GM12878 (cell line): Measurements from ENCODE around the gene FKBP3. TPM values are rescaled to one million over a fixed set of nuclear protein-coding genes. Genes with fewer than 3 reads are reported as not detected.
A peak's percentile ranks its signal among the peaks of the same experiment; 100 is the strongest.

Experiments used
- CUX1 ChIP-seq: IDR thresholded peaks from 2 replicates; pipeline ENCODE4 v1.6.1; 2012; ENCODE audit warnings: improper control_type of control experiment, low read depth, low read length; ENCODE audit not compliant: insufficient replicate concordance
- EGR1 ChIP-seq, 2 experiments: IDR thresholded peaks; 1 replicate in 1 of 2; 2 replicates in 1 of 2; pipeline ENCODE4 v1.6.1; 2011 to 2012; ENCODE audit warnings: low read depth in 2 of 2, low read length in 2 of 2, borderline replicate concordance in 1 of 2, mild to moderate bottlenecking in 1 of 2, moderate library complexity in 1 of 2
- EP300 ChIP-seq, 2 experiments: fragments of 150-350 bp in 1 of 2; IDR thresholded peaks; 2 replicates each; pipeline ENCODE4 v1.6.1; 2011 to 2012; ENCODE audit warnings: low read depth in 2 of 2, low read length in 2 of 2, borderline replicate concordance in 1 of 2, improper control_type of control experiment in 1 of 2, inconsistent platforms in 1 of 2; ENCODE audit not compliant: control insufficient read depth in 1 of 2
- KLF5 ChIP-seq: fragments of 450-650 bp; IDR thresholded peaks from 2 replicates; pipeline ENCODE4 v1.6.1; 2014; ENCODE audit warnings: mild to moderate bottlenecking; ENCODE audit not compliant: partially characterized antibody
- MYB ChIP-seq: fragments of 150-350 bp; IDR thresholded peaks from 2 replicates; pipeline ENCODE4 v1.6.1; 2014; ENCODE audit warnings: mild to moderate bottlenecking, low read depth, low read length, borderline replicate concordance
- NR2F1 ChIP-seq: fragments of 450-650 bp; conservative IDR thresholded peaks from 2 replicates; pipeline ENCODE4 v1.6.1; 2017; ENCODE audit warnings: mild to moderate bottlenecking
- PBX3 ChIP-seq: IDR thresholded peaks from 2 replicates; pipeline ENCODE4 v1.6.1; 2011; ENCODE audit warnings: mild to moderate bottlenecking, low read depth, low read length, moderate library complexity; ENCODE audit not compliant: insufficient replicate concordance
- RB1 ChIP-seq: fragments of 450-650 bp; formaldehyde crosslinking; IDR thresholded peaks from 2 replicates; pipeline ENCODE4 v1.6.1; 2017; ENCODE audit warnings: mild to moderate bottlenecking, borderline replicate concordance
- RELB ChIP-seq: fragments of 450-650 bp; IDR thresholded peaks from 2 replicates; pipeline ENCODE4 v1.6.1; 2017; ENCODE audit warnings: low read depth, mild to moderate bottlenecking, moderate library complexity
- SPI1 ChIP-seq: IDR thresholded peaks from 2 replicates; pipeline ENCODE4 v1.6.1; 2011; ENCODE audit warnings: low read depth, mild to moderate bottlenecking, low read length, moderate library complexity, borderline replicate concordance; ENCODE audit not compliant: insufficient read depth
- WRNIP1 ChIP-seq: IDR thresholded peaks from 2 replicates; pipeline ENCODE4 v1.6.1; 2011; ENCODE audit warnings: low read depth, low read length, improper control_type of control experiment, borderline replicate concordance
- ZBTB40 ChIP-seq: fragments of 450-650 bp; IDR thresholded peaks from 2 replicates; pipeline ENCODE4 v1.6.1; 2016; ENCODE audit warnings: mild to moderate bottlenecking, moderate library complexity, borderline replicate concordance
- ZNF274 ChIP-seq: IDR thresholded peaks from one replicate; pipeline ENCODE4 v1.8.0; 2011; ENCODE audit not compliant: insufficient read length, insufficient read depth
- polyA plus RNA-seq, 11 experiments: library from polyadenylated mRNA; depleted of rRNA in 4 of 11; unstranded in 6 of 11; stranded (reverse) in 5 of 11; fragments of >200 nt; fragmentation: Nextera tagmentation in 4 of 11; fragmentation: Illumina TruSeq in 1 of 11; extraction: Ambion mirVana in 4 of 11; extraction: Trizol in 1 of 11; gene quantifications; 1 replicate in 1 of 11; 2 replicates in 10 of 11; pipeline versions ENCODE4 v1.2.1 to v1.2.3, GENCODE V29; 2011 to 2016; ENCODE audit warnings: inconsistent platforms in 2 of 11, missing spikeins in 2 of 11, low read depth in 1 of 11
- total RNA-seq, 4 experiments: library from RNA; depleted of rRNA in 3 of 4; stranded (reverse); fragments of >200 nt in 3 of 4; fragmentation: Illumina TruSeq in 1 of 4; extraction: Trizol in 1 of 4; gene quantifications; 2 replicates each; pipeline versions ENCODE4 v1.2.1 to v1.2.3, GENCODE V29; 2013 to 2021

The FKBP3 gene
- total and polyA plus RNA-seq, 10 of the 15 experiments (the other 5 are each of a cell fraction or from before 2014, with no cell fraction given), result 67.2 to 218 (median 129) TPM

GRCh38 chr14:45135659-45136395, 1.5 kb upstream of the FKBP3 start, which contains the start of gene FANCM (continued):
- peak; percentile 73; the same call in 1 of the 2 replicates for TF ChIP-seq RELB
- TF ChIP-seq WRNIP1, result no peak
- no peak for TF ChIP-seq SPI1
- no peak for TF ChIP-seq EGR1 (IDR thresholded peaks at IDR 0.05; ENCODE audit: borderline replicate concordance in 1 of 2, low read depth in 2 of 2, low read length in 2 of 2)
- TF ChIP-seq ZNF274, result no peak
- no peak for TF ChIP-seq MYB
- TF ChIP-seq RB1, result 0 out of 2 replicates have a peak, but pooled peaks have one; percentile 55
- no peak for TF ChIP-seq EP300 (IDR thresholded peaks at IDR 0.05; ENCODE audit: borderline replicate concordance in 1 of 2, control insufficient read depth in 1 of 2, low read depth in 2 of 2, low read length in 2 of 2)
- TF ChIP-seq NR2F1, result 0 out of 2 replicates have a peak, but pooled peaks have one; percentile 11
- TF ChIP-seq CUX1, result no peak
- no peak for TF ChIP-seq PBX3
- TF ChIP-seq ZBTB40, result peak; percentile 99
- no peak for TF ChIP-seq KLF5
